HepG2 (cell line): ENCODE results near the gene CPSF7. TPM values are rescaled to one million over a fixed set of nuclear protein-coding genes. Genes with fewer than 3 reads are reported as not detected.

Source experiments
- ARID2 ChIP-seq: sonication (generic); formaldehyde crosslinking; IDR thresholded peaks from 2 replicates; pipeline ENCODE4 v1.8.1; 2022; ENCODE audit warnings: mild to moderate bottlenecking, missing genetic modification reagents, borderline replicate concordance
- CBFB ChIP-seq: sonication (generic); formaldehyde crosslinking; IDR thresholded peaks from 2 replicates; pipeline ENCODE4 v1.4.0; 2020; ENCODE audit warnings: missing genetic modification reagents
- CEBPZ ChIP-seq: IDR thresholded peaks from 2 replicates; pipeline ENCODE4 v1.6.1; 2012; ENCODE audit warnings: low read length, improper control_type of control experiment
- E2F5 ChIP-seq: sonication (generic); formaldehyde crosslinking; conservative IDR thresholded peaks from 2 replicates; pipeline ENCODE4 v1.4.0; 2020; ENCODE audit warnings: missing genetic modification reagents
- ETS1 ChIP-seq: sonication (generic); formaldehyde crosslinking; IDR thresholded peaks from 2 replicates; pipeline ENCODE4 v1.4.0; 2020; ENCODE audit warnings: missing genetic modification reagents
- GATA4 ChIP-seq: sonication (generic); IDR thresholded peaks from 2 replicates; pipeline ENCODE4 v1.6.1; 2016; ENCODE audit warnings: antibody characterized with exemption, low read depth, borderline replicate concordance
- GTF3A ChIP-seq: sonication (generic); formaldehyde crosslinking; conservative IDR thresholded peaks from 2 replicates; pipeline ENCODE4 v1.4.0; 2020; ENCODE audit warnings: mild to moderate bottlenecking, missing genetic modification reagents
- HDAC2 ChIP-seq: sonication (generic); formaldehyde crosslinking; IDR thresholded peaks from 2 replicates; pipeline ENCODE4 v1.4.0; 2020; ENCODE audit warnings: missing genetic modification reagents
- HDAC6 ChIP-seq: fragments of 200-600 bp; sonication (generic); IDR thresholded peaks from 2 replicates; pipeline ENCODE4 v1.7.0; 2017; ENCODE audit warnings: mild to moderate bottlenecking, antibody characterized with exemption, low read length, low read depth
- KLF9 ChIP-seq: IDR thresholded peaks from 2 replicates; pipeline ENCODE4 v1.6.1; 2016; ENCODE audit warnings: low read depth
- LRRFIP1 ChIP-seq: sonication (generic); formaldehyde crosslinking; conservative IDR thresholded peaks from 2 replicates; pipeline ENCODE4 v1.4.0; 2020; ENCODE audit warnings: missing genetic modification reagents
- NAIF1 ChIP-seq: sonication (generic); formaldehyde crosslinking; IDR thresholded peaks from 2 replicates; pipeline ENCODE4 v1.5.0; 2020; ENCODE audit warnings: mild to moderate bottlenecking, missing genetic modification reagents, borderline replicate concordance
- NCOA1 ChIP-seq: sonication (generic); formaldehyde crosslinking; IDR thresholded peaks from 2 replicates; pipeline ENCODE4 v1.9.0; 2021; ENCODE audit warnings: missing genetic modification reagents
- RBM22 ChIP-seq: fragments of 200-400 bp; formaldehyde crosslinking; optimal IDR thresholded peaks from 2 replicates; pipeline ENCODE3; 2017; ENCODE audit warnings: mild to moderate bottlenecking, low read length, moderate library complexity
- TOPORS ChIP-seq: sonication (generic); formaldehyde crosslinking; IDR thresholded peaks from 2 replicates; pipeline ENCODE4 v1.8.0; 2023; ENCODE audit warnings: mild to moderate bottlenecking, missing genetic modification reagents
- ZBTB44 ChIP-seq: sonication (generic); formaldehyde crosslinking; IDR thresholded peaks from 2 replicates; pipeline ENCODE4 v1.4.0; 2020; ENCODE audit warnings: missing genetic modification reagents
- ZKSCAN8 ChIP-seq: IDR thresholded peaks from 2 replicates; pipeline ENCODE4 v1.6.1; 2016; ENCODE audit warnings: borderline replicate concordance, missing genetic modification reagents, missing compliant biosample characterization
- ZNF138 ChIP-seq: sonication (generic); formaldehyde crosslinking; IDR thresholded peaks from 2 replicates; pipeline ENCODE4 v1.5.0; 2020; ENCODE audit warnings: mild to moderate bottlenecking, low read depth, missing genetic modification reagents
- ZNF337 ChIP-seq: sonication (generic); formaldehyde crosslinking; IDR thresholded peaks from 2 replicates; pipeline ENCODE4 v1.5.1; 2020; ENCODE audit warnings: missing genetic modification reagents, low read depth, mild to moderate bottlenecking, borderline replicate concordance
- polyA plus RNA-seq, 8 experiments: library from polyadenylated mRNA; depleted of rRNA in 3 of 8; stranded (reverse) in 7 of 8; unstranded in 1 of 8; fragments of >200 nt; fragmentation: Illumina TruSeq in 4 of 8; extraction: Trizol in 4 of 8; gene quantifications; 2 replicates each; pipeline versions ENCODE4 v1.2.1 to v1.2.3, GENCODE V29; 2011 to 2016; ENCODE audit warnings: low read depth in 4 of 8, missing spikeins in 1 of 8, mixed read lengths in 1 of 8; ENCODE audit not compliant: insufficient read depth in 1 of 8
- total RNA-seq, 5 experiments: library from RNA; depleted of rRNA; stranded (reverse); fragments of >200 nt; fragmentation: Illumina TruSeq; extraction: Trizol; gene quantifications; 2 replicates each; pipeline ENCODE4 v1.2.3, GENCODE V29; 2016; ENCODE audit warnings: low read depth in 1 of 5

CPSF7 gene
- total and polyA plus RNA-seq, 2 of the 13 experiments (the other 11 are each of a cell fraction or from before 2014, with no cell fraction given), result 34.1 to 36.8 TPM

GRCh38 chr11:61429691-61430582 is at the start of gene CPSF7, which contains the start of gene SDHAF2 (continued):
- TF ChIP-seq E2F5 (CRISPR knock-in tag) (peak; percentile 83), GTF3A (CRISPR knock-in tag) (no peak), ZNF337 (CRISPR knock-in tag) (no peak), ETS1 (CRISPR knock-in tag) (no peak; the same call in 1 of the 2 replicates), HDAC2 (peak; percentile 24; the same call in 1 of the 2 replicates), ZBTB44 (CRISPR knock-in tag) (no peak), GATA4 (no peak; the same call in 1 of the 2 replicates), ARID2 (CRISPR knock-in tag) (0 out of 2 replicates have a peak, but pooled peaks have one; percentile 35), RBM22 (no peak), NCOA1 (CRISPR knock-in tag) (peak; percentile 88; the same call in 1 of the 2 replicates), LRRFIP1 (CRISPR knock-in tag) (no peak), KLF9 (CRISPR knock-in tag) (no peak), ZNF138 (CRISPR knock-in tag) (0 out of 2 replicates have a peak, but pooled peaks have one; percentile 24), HDAC6 (no peak), CEBPZ (no peak), NAIF1 (no peak; the same call in 1 of the 2 replicates), ZKSCAN8 (CRISPR knock-in tag) (no peak), CBFB (CRISPR knock-in tag) (peak; percentile 76; the same call in 1 of the 2 replicates), TOPORS (no peak; the same call in 1 of the 2 replicates)
